CD1c-positive myeloid dendritic cell (primary cell): Measurements from ENCODE around the gene DMPK.
"Not testable (repeated sequence)": the region's sequence is repeated elsewhere in the genome, so short reads cannot be mapped to it uniquely, and the experiment has no call there.

Source experiments
- DNase-seq: peaks from one replicate; pipeline ENCODE4 v3.0.0-alpha.2; 2016; ENCODE audit errors: extremely low spot score

DMPK gene

GRCh38 chr19:45814851-45815480 is 32.7 kb upstream of the DMPK start, which contains the start of gene RSPH6A:
Gene RSPH6A, minus strand, starts transcription at chr19:45815308. Its CDS starts 132 bp downstream, at chr19:45815176.
- DNase-seq: no peak

DNA sequence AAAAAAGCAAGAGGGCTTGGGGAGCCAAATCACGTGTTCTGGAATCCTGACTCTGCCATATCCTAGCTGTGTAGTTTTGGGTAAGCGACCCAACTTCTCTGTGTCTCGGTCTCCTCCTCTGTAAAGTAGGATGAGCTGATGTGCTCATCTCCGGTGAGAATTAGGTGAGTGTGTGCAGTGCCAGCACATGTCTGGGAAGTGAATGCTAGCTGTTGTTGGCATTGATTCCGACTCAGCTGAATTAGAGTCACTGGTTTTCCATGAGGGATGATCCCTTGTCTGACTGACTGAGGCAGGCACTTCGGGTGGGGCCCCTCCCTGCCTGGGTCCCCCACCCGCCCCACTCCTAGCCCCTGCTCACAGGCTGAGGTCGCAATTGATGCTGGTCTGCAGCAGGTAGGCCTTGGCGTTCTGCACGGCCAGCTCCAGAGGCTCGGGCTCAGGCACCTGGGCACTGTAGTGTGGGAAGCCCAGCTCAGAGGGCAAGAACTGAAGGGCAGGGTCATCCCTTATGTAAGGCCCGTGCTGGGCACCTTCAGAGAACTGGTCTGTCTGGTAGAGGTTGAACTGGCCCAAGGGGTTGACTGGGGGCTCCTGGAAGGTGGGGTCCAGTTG is 32.0 kb upstream of the DMPK start:
- DNase-seq: no peak

- DNase-seq: no peak
Measured at GRCh38 chr19:45812297-45812696, 30.0 kb upstream of the DMPK start.

- peak; percentile 6 for DNase-seq
Measured at GRCh38 chr19:45809643-45810159, 27.4 kb upstream of the DMPK start.

DNA sequence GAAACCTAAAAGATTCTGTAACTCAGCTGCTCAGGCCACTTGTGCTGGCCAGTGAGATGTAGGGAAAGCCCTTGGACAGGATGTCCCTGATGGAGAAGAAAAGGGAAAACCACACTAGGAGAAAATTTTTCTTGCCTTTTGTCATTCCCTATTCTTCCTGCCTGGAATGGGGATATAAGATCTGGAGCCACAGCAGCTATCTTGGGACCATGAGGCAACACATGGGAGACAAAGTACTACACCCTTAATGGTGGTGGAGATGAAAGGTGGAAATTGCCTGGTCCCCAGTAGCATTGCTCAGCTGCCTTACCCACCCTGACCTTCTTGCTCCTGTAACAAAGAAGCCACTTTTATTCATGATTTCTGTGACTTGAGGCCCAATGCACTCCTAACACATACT is 23.4 kb upstream of the DMPK start:
- no peak for DNase-seq

DNA sequence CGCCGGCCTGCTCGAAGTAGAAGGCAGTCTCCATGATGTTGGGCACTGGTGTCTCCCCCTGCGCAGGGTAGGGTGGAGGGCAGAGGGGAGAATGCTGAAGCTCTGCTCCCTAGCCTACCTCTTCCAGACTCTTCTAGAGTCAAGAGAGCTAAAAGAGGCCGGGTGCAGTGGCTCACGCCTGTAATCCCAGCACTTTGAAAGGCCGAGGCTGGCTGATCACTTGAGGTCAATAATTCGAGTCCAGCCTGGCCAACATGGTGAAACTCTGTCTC is 22.6 kb upstream of the DMPK start:
- no peak for DNase-seq

GRCh38 chr19:45804140-45804958 is 22.1 kb upstream of the DMPK start:
- no peak for DNase-seq

DNA sequence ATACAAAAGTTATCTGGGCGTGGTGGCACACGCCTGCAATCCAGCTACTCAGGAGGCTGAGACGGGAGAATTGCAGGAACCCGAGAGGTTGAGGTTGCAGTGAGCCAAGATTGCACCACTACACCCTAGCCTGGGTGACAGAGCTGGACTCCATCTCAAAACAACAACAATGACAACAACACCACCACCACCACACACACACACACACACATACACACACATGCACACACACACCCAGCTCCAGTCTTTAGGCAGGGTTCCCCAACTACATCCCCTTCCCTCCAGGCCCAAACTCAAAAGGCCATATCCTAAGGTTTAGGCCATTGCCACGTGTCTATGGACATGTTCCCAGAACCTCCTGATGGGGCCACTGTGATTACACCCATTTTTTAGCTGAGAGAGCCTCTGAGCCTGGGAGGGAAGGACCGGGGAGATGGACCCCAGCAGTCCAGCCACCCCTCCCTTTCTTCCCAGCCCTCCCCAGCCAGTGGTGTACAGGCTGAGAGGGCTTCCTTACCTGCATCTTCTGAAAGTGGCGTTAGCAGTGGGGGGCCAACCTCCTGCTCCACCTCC is 19.4 kb upstream of the DMPK start:
- DNase-seq: no peak

GRCh38 chr19:45800070-45800553 is 17.8 kb upstream of the DMPK start:
- DNase-seq: peak; percentile 33

DNA sequence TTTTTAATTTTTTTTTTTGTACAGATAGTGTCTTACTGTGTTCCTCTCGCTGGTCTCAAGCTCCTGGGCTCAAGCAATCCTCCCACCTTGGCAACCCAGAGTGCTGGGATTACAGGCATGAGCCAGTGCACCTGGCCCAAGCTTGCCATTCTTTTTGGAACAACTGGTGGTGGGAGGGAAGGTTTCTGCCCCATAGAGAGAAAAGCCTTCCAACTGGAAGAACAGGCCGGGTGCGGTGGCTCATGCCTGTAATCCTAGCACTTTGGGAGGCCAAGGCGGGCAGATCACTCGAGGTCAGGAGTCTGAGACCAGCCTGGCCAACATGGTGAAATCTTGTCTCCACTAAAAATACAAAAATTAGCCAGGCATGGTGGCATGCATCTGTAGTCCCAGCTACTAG is 17.3 kb upstream of the DMPK start:
- not testable (repeated sequence) for DNase-seq

- DNase-seq: peak; percentile 79
Measured at GRCh38 chr19:45798995-45799517, 16.8 kb upstream of the DMPK start.

GRCh38 chr19:45794627-45795026 is 12.3 kb upstream of the DMPK start:
- no peak for DNase-seq

DNA sequence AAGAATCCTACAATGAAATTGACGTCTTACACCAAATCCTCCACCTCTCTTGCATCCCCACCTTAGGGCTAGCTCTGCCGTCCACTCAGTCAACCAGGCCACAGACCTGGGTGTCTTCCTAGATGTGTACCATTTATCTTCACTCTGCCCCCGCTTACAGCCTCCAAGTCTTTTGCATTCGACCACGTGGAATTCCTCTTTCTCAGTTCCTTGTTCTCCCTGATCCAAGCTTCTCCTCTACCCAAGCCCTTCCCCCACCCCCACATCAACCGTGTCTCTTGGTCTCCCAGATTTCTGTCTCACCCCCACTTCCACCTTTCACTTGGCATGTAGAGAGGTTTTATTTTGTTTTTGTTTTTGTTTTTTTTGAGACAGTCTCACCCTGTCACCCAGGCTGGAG is 11.6 kb upstream of the DMPK start:
- DNase-seq: peak; percentile 87

GRCh38 chr19:45793178-45793564 is 10.9 kb upstream of the DMPK start:
- DNase-seq: no peak

GRCh38 chr19:45792470-45793177 is 10.3 kb upstream of the DMPK start, which contains the start of gene DMWD:
Gene DMWD, minus strand, starts transcription at chr19:45792845. Its CDS starts 89 bp downstream, at chr19:45792756.
- peak; percentile 99 for DNase-seq

- no peak for DNase-seq
Measured at GRCh38 chr19:45791744-45792469, 9.6 kb upstream of the DMPK start.

DNA sequence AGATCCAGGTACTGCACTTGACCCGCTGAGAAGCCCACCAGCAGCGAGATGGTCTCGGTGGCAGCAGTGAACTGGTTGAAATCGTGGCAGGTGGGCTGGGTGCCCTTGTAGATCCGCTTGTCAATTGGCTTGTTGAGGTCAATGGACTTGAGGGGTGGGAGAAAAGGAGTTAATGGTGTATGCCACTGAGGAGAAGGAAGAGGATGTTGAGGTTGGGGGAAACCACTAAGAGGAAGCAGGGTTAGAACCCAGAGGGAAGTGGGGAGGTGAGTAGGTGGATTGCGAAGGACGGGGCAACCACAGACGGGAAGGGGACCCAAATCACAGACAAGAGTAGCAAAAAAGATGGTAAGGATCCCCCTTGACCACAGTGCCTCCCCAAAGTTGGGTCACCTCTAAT is 8.7 kb upstream of the DMPK start:
- DNase-seq: peak; percentile 92

GRCh38 chr19:45789035-45789786 is 6.9 kb upstream of the DMPK start:
- DNase-seq: no peak

- DNase-seq: no peak
Measured at GRCh38 chr19:45786533-45786894, 4.2 kb upstream of the DMPK start.
